Gastroesophageal sphincter (tissue), 4 donors: ENCODE measurements around the gene FOXS1. TPM values are rescaled to one million over a fixed set of nuclear protein-coding genes. Genes with fewer than 3 reads are reported as not detected.

Experiments
- ATAC-seq: fragments of 150-250 bp; one replicate; pipeline ENCODE4 v1.9.1; 2016; ENCODE audit warnings: mild to moderate bottlenecking, moderate library complexity
- H3K27ac ChIP-seq, 4 donors: fragments of 200-600 bp; sonication (generic) in 3 of 4; 1 replicate in 3 of 4; 2 replicates in 1 of 4; pipeline ENCODE4 v1.5.1; 2016 to 2019
- H3K27me3 ChIP-seq: fragments of 200-600 bp; sonication (generic); one replicate; pipeline ENCODE4 v1.5.1; 2019
- H3K36me3 ChIP-seq, 2 donors: fragments of 200-600 bp; sonication (generic); one replicate each; pipeline ENCODE4 v1.5.1; 2019; ENCODE audit warnings: control low read depth in 1 of 2
- H3K4me1 ChIP-seq, 3 donors: fragments of 200-600 bp; sonication (generic); 1 replicate in 2 of 3; 2 replicates in 1 of 3; pipeline ENCODE4 v1.5.1; 2016 to 2019; ENCODE audit warnings: control low read depth in 2 of 3
- H3K4me3 ChIP-seq, 2 donors: fragments of 200-600 bp; sonication (generic); one replicate each; pipeline ENCODE4 v1.5.1; 2019; ENCODE audit warnings: mild to moderate bottlenecking in 1 of 2, moderate library complexity in 1 of 2
- H3K9me3 ChIP-seq, 3 donors: fragments of 200-600 bp; sonication (generic); one replicate each; pipeline ENCODE4 v1.5.1; 2017 to 2019; ENCODE audit warnings: control low read depth in 2 of 3
- EP300 ChIP-seq: sonication (generic); formaldehyde crosslinking; IDR thresholded peaks from one replicate; pipeline ENCODE4 v1.6.1; 2017; ENCODE audit warnings: antibody characterized with exemption, mild to moderate bottlenecking
- POLR2A ChIP-seq, 2 donors: fragments of 450-650 bp; IDR thresholded peaks; one replicate each; pipeline ENCODE4 v1.6.1; 2017; ENCODE audit warnings: antibody characterized with exemption in 2 of 2, mild to moderate bottlenecking in 2 of 2, moderate library complexity in 1 of 2
- POLR2AphosphoS5 ChIP-seq: sonication (generic); formaldehyde crosslinking; IDR thresholded peaks from one replicate; pipeline ENCODE4 v1.6.1; 2017; ENCODE audit warnings: antibody characterized with exemption
- WGBS, 2 donors: methylation state at CpG; one replicate each; pipeline ENCODE4 v1.1.5; 2018; ENCODE audit warnings: low coverage in 1 of 2; 5-methylcytosine and 5-hydroxymethylcytosine counted together
- total RNA-seq, 4 donors: library from RNA; depleted of rRNA; stranded (reverse); fragments of >200 nt; gene quantifications; one replicate each; pipeline ENCODE4 v1.1.0, GENCODE V29; 2016
- TF ChIP-seq, protein P1 (sequence below), 4 experiments: fragments of 200-600 bp in 2 of 4; fragments of 450-650 bp in 2 of 4; sonication (generic) in 1 of 4; IDR thresholded peaks; one replicate each; pipeline ENCODE4 v1.5.1; 2017 to 2019; ENCODE audit warnings: antibody characterized with exemption in 4 of 4, mild to moderate bottlenecking in 2 of 4, moderate library complexity in 2 of 4

FOXS1 gene
- total RNA-seq, 4 donors from 2014 or later, result 0.62 to 3.9 (median 2.3) TPM; not detected in 1

DNA sequence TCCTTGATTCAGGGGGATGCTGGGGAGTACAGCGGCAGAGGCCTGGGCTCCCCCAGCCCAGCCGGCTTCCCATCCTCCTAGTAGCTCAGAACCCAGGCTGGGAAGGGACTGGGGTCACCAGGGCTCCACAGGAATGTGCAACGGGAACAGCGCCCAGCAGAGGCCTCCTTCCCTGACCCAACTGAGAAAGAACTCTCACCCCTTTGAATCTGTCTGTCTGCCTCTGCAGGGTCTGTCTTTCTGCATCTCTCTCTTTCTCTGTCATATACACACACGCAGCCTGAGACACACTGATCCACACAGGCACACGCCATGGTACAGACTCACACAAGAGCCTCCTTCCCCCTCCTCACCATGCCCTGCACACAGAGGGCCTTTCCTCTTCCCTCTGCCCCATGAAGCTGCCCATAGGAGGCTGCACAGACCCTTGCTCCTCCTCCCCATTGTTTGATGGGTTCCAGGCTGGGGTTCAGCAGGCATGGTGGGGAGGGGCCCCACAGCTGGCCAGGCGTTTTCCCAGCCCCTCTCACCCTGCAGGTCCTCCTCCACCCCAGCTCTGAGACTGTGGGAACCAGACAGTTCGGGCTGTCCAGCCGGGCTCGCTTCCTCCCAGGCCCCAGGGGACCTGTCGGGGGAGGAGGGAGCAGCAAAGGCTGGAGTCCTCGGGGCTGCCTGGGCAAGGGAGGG lies 2.8 kb downstream of the FOXS1 start:
- peaks cover 0 to 60% (median 5%) of the 10 kb centered on the region in 3 donors for H3K4me1 ChIP-seq
- H3K9me3 ChIP-seq, result no peaks in the 10 kb centered on the region
- H3K27ac ChIP-seq, result peak overlapping the region in 3 of 4 donors; percentile 8 to 62 (median 40)
- no peaks in the 10 kb centered on the region for H3K36me3 ChIP-seq
- TF ChIP-seq POLR2A (IDR thresholded peaks at IDR 0.05), result no peak
- no peak for TF ChIP-seq POLR2AphosphoS5
- TF ChIP-seq, protein P1, sequence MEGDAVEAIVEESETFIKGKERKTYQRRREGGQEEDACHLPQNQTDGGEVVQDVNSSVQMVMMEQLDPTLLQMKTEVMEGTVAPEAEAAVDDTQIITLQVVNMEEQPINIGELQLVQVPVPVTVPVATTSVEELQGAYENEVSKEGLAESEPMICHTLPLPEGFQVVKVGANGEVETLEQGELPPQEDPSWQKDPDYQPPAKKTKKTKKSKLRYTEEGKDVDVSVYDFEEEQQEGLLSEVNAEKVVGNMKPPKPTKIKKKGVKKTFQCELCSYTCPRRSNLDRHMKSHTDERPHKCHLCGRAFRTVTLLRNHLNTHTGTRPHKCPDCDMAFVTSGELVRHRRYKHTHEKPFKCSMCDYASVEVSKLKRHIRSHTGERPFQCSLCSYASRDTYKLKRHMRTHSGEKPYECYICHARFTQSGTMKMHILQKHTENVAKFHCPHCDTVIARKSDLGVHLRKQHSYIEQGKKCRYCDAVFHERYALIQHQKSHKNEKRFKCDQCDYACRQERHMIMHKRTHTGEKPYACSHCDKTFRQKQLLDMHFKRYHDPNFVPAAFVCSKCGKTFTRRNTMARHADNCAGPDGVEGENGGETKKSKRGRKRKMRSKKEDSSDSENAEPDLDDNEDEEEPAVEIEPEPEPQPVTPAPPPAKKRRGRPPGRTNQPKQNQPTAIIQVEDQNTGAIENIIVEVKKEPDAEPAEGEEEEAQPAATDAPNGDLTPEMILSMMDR (IDR thresholded peaks at IDR 0.05), result no peak
- no peak for TF ChIP-seq EP300
- no peak for ATAC-seq
- WGBS, 2 donors, result 47% methylated on average over 2 of the region's 12 CpGs; no CpG with 5 or more reads in 1 of the 2 donors
- H3K27me3 ChIP-seq, result no peaks in the 10 kb centered on the region
- H3K4me3 ChIP-seq, result peak overlapping the region in 1 of 2 donors; percentile 4

DNA sequence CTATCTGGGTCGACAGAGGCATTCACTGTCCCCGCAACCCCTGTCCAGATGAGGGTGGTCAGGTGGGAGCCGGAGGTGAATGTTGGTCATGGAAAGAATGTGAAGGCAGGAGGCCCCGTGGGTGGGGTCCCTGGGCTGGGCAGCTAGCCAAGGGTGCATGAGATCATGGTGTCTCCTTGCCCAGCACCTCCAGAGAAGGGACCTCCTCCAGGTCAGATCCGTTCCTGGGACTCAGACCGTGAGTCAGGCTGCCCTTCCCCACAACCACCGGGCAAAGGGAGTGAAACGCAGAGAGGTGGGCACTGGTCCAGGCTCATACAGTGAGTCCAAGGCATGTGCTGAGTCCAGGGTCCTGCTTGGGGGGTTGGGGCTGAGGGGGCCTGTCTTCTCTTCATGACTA lies 3.5 kb downstream of the FOXS1 start:
- no peak for TF ChIP-seq EP300
- TF ChIP-seq, protein P1 (IDR thresholded peaks at IDR 0.05), result no peak
- TF ChIP-seq POLR2A (IDR thresholded peaks at IDR 0.05), result no peak
- TF ChIP-seq POLR2AphosphoS5, result no peak
- Histone ChIP-seq H3K4me3 (no peak overlapping the region), H3K27me3 (no peaks in the 10 kb centered on the region), H3K36me3 (no peaks in the 10 kb centered on the region), H3K9me3 (no peaks in the 10 kb centered on the region), H3K4me1 (peaks cover 0 to 67% (median 5%) of the 10 kb centered on the region in 3 donors), H3K27ac (peak overlapping the region in 3 of 4 donors; percentile 8 to 62 (median 40))
- WGBS, 2 donors, result no CpG with 5 or more reads among the region's 8 CpGs
- ATAC-seq, result no peak

DNA sequence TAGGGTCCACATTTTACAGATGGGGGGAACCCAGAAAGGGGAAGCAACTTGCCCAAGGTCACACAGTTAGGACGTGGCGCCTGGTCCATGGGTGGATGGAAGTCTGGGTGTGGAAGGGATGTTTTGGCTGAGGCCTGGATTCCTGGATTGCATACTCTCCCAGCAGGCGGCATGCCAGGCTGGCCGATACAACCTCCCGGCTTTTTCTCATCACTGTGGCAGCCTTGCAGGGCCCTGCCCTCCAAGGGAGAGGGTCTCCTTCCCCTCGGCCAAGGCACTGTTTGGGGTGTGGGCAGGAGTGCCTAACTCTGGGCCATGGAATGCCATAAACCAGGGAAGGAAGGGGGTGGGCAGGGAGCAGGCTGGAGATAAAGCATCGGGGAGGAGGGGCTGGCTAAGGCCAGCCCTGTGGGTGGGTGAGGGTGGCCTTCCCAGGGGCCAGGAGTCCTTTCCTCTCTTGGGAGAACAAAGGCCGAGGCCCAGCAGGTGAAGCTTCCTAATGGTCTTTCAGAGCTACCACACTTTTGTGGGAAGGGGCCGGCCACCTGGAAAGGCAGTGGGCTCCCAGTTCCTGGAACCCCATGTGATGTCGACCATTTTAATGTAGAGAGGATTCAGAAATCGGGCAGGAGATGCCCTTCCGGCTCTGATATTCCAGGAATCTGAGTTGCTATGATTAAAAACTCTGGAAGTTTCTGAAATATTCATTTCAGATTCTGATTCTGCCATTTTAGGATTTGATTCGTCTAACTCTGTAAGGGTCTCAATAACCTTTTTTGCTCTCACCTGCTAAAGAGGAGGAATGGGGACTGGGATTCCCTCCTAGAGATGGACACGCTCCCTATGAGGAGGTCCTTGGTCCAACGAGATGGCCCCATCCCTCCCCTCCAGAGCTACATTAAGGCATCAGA lies 4.2 kb downstream of the FOXS1 start:
- Histone ChIP-seq H3K27me3 (no peaks in the 10 kb centered on the region), H3K36me3 (no peaks in the 10 kb centered on the region), H3K4me1 (peaks cover 0 to 71% (median 8%) of the 10 kb centered on the region in 3 donors), H3K4me3 (no peak overlapping the region), H3K27ac (peak overlapping the region in 3 of 4 donors; percentile 8 to 62 (median 32)), H3K9me3 (no peaks in the 10 kb centered on the region)
- ATAC-seq, result no peak
- 73 to 89% methylated on average over 4 to 6 of the region's 15 CpGs for WGBS, 2 donors
- TF ChIP-seq EP300 (no peak), POLR2A (IDR thresholded peaks at IDR 0.05) (no peak), POLR2AphosphoS5 (no peak)
- TF ChIP-seq, protein P1 (IDR thresholded peaks at IDR 0.05), result no peak

DNA sequence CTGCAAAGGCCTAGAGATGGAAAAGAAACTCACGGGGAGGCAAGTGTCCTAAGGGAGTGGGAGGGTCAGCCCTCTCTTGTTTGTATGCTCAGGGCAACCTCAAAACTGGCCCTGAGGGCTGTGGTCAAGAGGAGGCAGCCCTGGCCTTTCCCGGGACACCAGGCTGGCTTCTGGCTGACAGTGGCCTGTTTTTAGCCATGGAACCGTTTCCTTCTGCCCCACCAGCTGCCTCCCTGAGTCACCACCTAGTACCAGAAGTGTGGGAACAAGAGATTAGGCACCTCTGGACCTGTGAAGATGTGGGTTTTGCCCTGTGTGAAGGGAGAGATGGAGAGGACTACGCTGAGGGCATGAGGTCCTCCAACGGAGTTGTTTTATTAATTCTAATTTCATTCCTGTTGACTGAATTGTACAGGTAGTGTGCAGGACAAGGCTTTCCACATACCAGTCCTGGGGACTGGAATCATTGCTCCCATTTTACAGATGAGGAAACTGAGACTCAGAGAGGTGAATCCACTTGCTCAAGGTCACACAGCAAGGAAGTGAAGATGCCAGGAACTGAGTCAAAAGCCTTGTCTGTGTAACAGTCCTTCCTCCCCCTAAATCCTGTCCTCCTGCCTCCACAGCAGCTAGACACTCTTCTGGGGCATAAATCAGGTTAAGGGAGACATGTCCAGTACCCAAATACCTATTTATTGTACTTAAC lies 5.5 kb downstream of the FOXS1 start:
- no peaks in the 10 kb centered on the region for H3K36me3 ChIP-seq
- H3K4me3 ChIP-seq, result no peak overlapping the region
- no peak overlapping the region for H3K27ac ChIP-seq
- no peak for ATAC-seq
- H3K9me3 ChIP-seq, result no peaks in the 10 kb centered on the region
- TF ChIP-seq EP300, result no peak
- TF ChIP-seq POLR2A (IDR thresholded peaks at IDR 0.05), result no peak
- no peak for TF ChIP-seq POLR2AphosphoS5
- TF ChIP-seq, protein P1 (IDR thresholded peaks at IDR 0.05), result no peak
- no peaks in the 10 kb centered on the region for H3K27me3 ChIP-seq
- 60 to 89% methylated on average over 3 to 5 of the region's 5 CpGs for WGBS, 2 donors
- peaks cover 0 to 69% (median 13%) of the 10 kb centered on the region in 3 donors for H3K4me1 ChIP-seq
